Right lobe of liver (tissue), 6 donors: Measurements from ENCODE around the gene RPS6KC1. TPM values are rescaled to one million over a fixed set of nuclear protein-coding genes. Genes with fewer than 3 reads are reported as not detected.
"Not testable (repeated sequence)": the region's sequence is repeated elsewhere in the genome, so short reads cannot be mapped to it uniquely, and the experiment has no call there.

Source experiments
- ATAC-seq, 4 donors: fragments of 200-7000 bp; cut with Tn5 transposase; one replicate each; pipeline ENCODE4 v1.9.1; 2020; ENCODE audit warnings: mild to moderate bottlenecking in 4 of 4, moderate library complexity in 4 of 4
- DNase-seq, 3 donors: peaks; one replicate each; pipeline ENCODE4 v3.0.0-alpha.2; 2020
- H3K27ac ChIP-seq, 3 donors: fragments of 200-600 bp; one replicate each; pipeline ENCODE4 v1.8.0; 2022
- H3K27me3 ChIP-seq, 2 donors: fragments of 200-600 bp; one replicate each; pipeline ENCODE4 v1.8.0; 2022
- H3K36me3 ChIP-seq, 4 donors: fragments of 200-600 bp; sonication (generic) in 1 of 4; one replicate each; pipeline versions ENCODE4 v1.5.1 to v1.8.0; 2017 to 2022; ENCODE audit warnings: control low read depth in 1 of 4
- H3K4me1 ChIP-seq, 4 donors: fragments of 200-600 bp; sonication (generic) in 1 of 4; one replicate each; pipeline versions ENCODE4 v1.5.1 to v1.8.0; 2017 to 2022; ENCODE audit warnings: control low read depth in 1 of 4
- H3K4me3 ChIP-seq, 3 donors: fragments of 200-600 bp; one replicate each; pipeline ENCODE4 v1.8.0; 2022
- H3K9me3 ChIP-seq, 4 donors: fragments of 200-600 bp; sonication (generic) in 1 of 4; one replicate each; pipeline versions ENCODE4 v1.5.1 to v1.8.0; 2017 to 2022; ENCODE audit warnings: control low read depth in 1 of 4
- POLR2A ChIP-seq: fragments of 450-650 bp; IDR thresholded peaks from one replicate; pipeline ENCODE4 v1.6.1; 2017; ENCODE audit warnings: antibody characterized with exemption, mild to moderate bottlenecking
- WGBS: methylation state at CpG from one replicate; pipeline ENCODE4 v1.1.6; 2018; ENCODE audit warnings: low coverage, low lambda C conversion rate; ENCODE audit not compliant: insufficient coverage; ENCODE audit errors: missing lambda C conversion rate; 5-methylcytosine and 5-hydroxymethylcytosine counted together
- intact Hi-C, 2 donors: fragments of 100-400 bp; cut with DNase I; formaldehyde crosslinking; loops; one replicate each; pipeline versions ENCODE4 v1.11.2 to v1.14.1; 2022
- total RNA-seq, 6 experiments: library from RNA; depleted of rRNA in 2 of 6; stranded (reverse); fragments of >200 nt in 2 of 6; fragmentation: NEBNext Ultra II Directional in 3 of 6; extraction: Animal tissue kit (Norgen Biotek cat#: 25700) in 3 of 6; gene quantifications; one replicate each; pipeline versions ENCODE4 v1.1.0 to v1.2.4, GENCODE V29; 2016 to 2023
- TF ChIP-seq, protein P1 (sequence below), 4 donors: fragments of 200-600 bp in 3 of 4; fragments of 450-650 bp in 1 of 4; IDR thresholded peaks; one replicate each; pipeline versions ENCODE4 v1.5.1 to v1.8.0; 2016 to 2022; ENCODE audit warnings: antibody characterized with exemption in 4 of 4, mild to moderate bottlenecking in 2 of 4
- donor health status: DM: no; HTN: yes; CAD: no.
- donor health status: DM: no; HTN: no; CAD: no.
- donor health status: DM: no; HTN: no; CAD: no.
- donor health status: DM: no; HTN: yes; CAD: no.
- donor health status: DM: no; HTN: yes; CAD: no.

Gene RPS6KC1
- total RNA-seq, 6 experiments from 2014 or later, result 7.7 to 9.1 (median 8.4) TPM

DNA sequence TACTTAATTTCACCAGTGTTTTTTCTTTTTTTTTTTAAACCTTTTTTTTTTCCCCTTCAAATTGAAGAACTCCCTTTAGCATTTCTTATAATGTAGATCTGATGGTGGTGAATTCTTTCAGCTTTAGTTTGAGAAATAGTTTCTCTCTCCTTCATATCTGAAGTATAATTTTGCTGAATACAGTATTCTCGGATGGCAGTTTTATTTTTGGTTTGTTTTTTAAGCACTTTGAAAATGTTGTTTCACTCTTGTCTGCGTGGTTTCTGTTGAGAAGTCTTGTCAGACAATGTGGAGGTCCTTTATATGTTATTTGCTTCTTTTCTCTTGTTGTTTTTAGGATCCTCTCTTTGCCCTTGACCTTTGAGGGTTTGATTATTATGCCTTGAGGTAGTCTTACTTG is 135.1 kb downstream of the RPS6KC1 start:
- Histone ChIP-seq H3K4me3 (no peak overlapping the region), H3K27me3 (no peaks in the 10 kb centered on the region), H3K27ac (no peak overlapping the region), H3K36me3 (no peaks in the 10 kb centered on the region), H3K4me1 (peaks cover 0 to 8% (median 0%) of the 10 kb centered on the region in 4 donors), H3K9me3 (no peaks in the 10 kb centered on the region)
- ATAC-seq (no peak), DNase-seq (no peak)
- WGBS, result 50% methylated on average over 2 of the region's 2 CpGs
- intact Hi-C loops, result no loop called here
- no peak for TF ChIP-seq POLR2A
- TF ChIP-seq, protein P1, sequence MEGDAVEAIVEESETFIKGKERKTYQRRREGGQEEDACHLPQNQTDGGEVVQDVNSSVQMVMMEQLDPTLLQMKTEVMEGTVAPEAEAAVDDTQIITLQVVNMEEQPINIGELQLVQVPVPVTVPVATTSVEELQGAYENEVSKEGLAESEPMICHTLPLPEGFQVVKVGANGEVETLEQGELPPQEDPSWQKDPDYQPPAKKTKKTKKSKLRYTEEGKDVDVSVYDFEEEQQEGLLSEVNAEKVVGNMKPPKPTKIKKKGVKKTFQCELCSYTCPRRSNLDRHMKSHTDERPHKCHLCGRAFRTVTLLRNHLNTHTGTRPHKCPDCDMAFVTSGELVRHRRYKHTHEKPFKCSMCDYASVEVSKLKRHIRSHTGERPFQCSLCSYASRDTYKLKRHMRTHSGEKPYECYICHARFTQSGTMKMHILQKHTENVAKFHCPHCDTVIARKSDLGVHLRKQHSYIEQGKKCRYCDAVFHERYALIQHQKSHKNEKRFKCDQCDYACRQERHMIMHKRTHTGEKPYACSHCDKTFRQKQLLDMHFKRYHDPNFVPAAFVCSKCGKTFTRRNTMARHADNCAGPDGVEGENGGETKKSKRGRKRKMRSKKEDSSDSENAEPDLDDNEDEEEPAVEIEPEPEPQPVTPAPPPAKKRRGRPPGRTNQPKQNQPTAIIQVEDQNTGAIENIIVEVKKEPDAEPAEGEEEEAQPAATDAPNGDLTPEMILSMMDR (IDR thresholded peaks at IDR 0.05), result no peak

DNA sequence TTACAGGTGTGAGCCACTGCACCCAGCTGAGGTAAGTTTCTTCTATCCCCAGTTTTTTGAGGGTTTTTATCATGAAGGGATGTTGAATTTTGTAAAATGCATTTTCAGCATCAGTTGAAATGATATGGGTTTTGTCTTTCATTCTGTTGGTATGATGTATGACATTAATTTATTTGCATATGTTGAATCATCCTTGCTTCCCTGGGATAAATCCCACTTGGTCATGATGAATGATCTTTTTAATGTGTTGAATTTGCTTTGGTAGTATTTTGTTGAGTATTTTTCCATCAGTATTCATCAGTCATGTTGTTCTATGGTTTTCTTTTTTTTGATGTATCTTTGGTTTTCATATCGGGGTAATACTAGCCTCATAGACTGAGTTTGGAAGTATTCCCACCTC is 141.0 kb downstream of the RPS6KC1 start:
- 100% methylated on average over 1 of the region's 1 CpG for WGBS
- intact Hi-C loops, result no loop called here
- H3K4me1 ChIP-seq, result no peaks in the 10 kb centered on the region
- no peaks in the 10 kb centered on the region for H3K27me3 ChIP-seq
- no peak for DNase-seq
- H3K4me3 ChIP-seq, result no peak overlapping the region
- no peaks in the 10 kb centered on the region for H3K36me3 ChIP-seq
- ATAC-seq, result no peak
- H3K27ac ChIP-seq, result no peak overlapping the region
- no peaks in the 10 kb centered on the region for H3K9me3 ChIP-seq
- TF ChIP-seq, protein P1 (IDR thresholded peaks at IDR 0.05), result no peak
- TF ChIP-seq POLR2A, result no peak

DNA sequence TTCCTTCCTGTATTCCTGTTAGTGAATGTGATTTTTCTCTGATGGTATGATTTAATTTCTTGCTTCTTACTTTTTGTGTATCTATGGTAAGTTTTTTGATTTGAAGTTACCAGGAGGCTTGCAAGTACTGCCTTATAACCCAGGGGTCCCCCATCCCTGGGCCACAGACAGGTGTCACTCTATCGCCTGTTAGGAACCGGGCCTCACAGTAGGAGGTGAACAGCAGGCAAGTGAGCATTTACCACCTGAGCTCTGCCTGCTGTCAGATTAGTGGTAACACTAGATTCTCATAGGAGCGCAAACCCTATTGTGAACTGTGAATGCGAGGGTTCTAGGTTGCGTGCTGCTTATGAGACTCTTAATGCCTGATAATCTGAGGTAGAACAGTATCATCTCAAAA is 143.3 kb downstream of the RPS6KC1 start:
- DNase-seq, result no peak
- H3K36me3 ChIP-seq, result no peaks in the 10 kb centered on the region
- intact Hi-C loops, result no loop called here
- no peak for TF ChIP-seq POLR2A
- TF ChIP-seq, protein P1 (IDR thresholded peaks at IDR 0.05), result no peak
- no peak overlapping the region for H3K27ac ChIP-seq
- no peak overlapping the region for H3K4me3 ChIP-seq
- 100% methylated on average over 3 of the region's 5 CpGs for WGBS
- H3K4me1 ChIP-seq, result no peaks in the 10 kb centered on the region
- no peak for ATAC-seq
- no peaks in the 10 kb centered on the region for H3K9me3 ChIP-seq
- H3K27me3 ChIP-seq, result no peaks in the 10 kb centered on the region

DNA sequence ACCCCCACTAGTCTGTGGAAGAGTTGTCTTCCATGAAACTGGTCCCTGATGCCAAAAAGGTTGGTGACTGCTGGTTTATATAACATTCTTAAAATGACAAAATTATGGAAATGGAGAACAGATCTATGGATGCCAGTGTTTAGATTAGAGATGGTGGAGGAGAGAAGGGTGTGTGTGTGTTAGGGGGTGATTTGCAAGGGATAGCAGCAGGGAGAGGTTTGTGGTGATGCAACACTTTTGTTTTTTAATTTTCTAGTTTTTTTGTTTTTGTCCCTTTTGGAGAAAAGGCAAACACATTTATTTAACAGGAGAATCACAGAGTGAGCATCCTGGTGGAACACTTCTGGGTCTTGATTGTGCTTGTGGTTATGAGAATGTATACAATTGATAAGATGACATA is 143.8 kb downstream of the RPS6KC1 start:
- DNase-seq (no peak), ATAC-seq (no peak)
- H3K9me3 ChIP-seq, result no peaks in the 10 kb centered on the region
- H3K27ac ChIP-seq, result no peak overlapping the region
- intact Hi-C loops, result no loop called here
- H3K36me3 ChIP-seq, result no peaks in the 10 kb centered on the region
- H3K4me3 ChIP-seq, result no peak overlapping the region
- H3K4me1 ChIP-seq, result no peaks in the 10 kb centered on the region
- H3K27me3 ChIP-seq, result no peaks in the 10 kb centered on the region
- TF ChIP-seq, protein P1 (IDR thresholded peaks at IDR 0.05), result no peak
- no peak for TF ChIP-seq POLR2A

DNA sequence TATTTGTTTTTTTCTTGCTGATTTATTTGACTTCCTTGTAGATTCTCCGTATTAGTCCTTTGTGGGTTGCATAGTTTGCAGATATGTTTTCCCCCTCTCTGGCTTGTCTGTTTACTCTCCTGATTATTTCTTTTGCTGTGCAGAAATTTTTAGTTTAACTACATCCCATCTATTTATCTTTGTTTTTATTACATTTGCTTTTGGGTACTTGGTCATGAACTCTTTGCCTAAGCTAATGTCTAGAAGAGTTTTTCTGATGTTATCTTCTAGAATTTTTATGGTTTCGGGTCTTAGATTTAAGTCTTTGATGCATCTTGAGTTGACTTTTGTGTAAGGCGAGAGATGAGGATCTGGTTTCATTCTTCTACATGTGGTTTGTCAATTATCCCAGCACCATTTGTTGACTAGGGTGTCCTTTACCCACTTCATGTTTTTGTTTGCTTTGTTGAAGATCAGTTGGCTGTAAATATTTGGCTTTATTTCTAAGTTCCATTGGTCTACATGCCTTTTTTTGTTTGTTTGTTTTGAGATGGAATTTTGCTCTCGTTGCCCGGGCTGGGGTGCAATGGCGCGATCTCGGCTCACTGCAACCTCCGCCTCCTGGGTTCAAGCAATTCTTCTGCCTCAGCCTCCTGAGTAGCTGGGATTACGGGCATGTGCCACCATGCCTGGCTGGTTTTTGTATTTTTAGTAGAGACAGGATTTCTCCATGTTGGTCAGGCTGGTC is 145.4 kb downstream of the RPS6KC1 start:
- ATAC-seq, result peak in 2 of 4 donors; percentile 14 to 33
- H3K4me3 ChIP-seq, H3K4me1 ChIP-seq, H3K36me3 ChIP-seq, DNase-seq, H3K9me3 ChIP-seq, intact Hi-C loops, H3K27ac ChIP-seq, H3K27me3 ChIP-seq: not testable (repeated sequence)
- 40% methylated on average over 7 of the region's 10 CpGs for WGBS
